Neutrophil (primary cell): ENCODE data around the gene AKTIP.

Experiments used
- H3K27ac ChIP-seq: fragments of 200-600 bp; sonication (generic); 2 replicates; pipeline ENCODE4 v1.5.1; 2016; ENCODE audit warnings: mild to moderate bottlenecking, moderate library complexity
- H3K27me3 ChIP-seq: fragments of 200-600 bp; sonication (generic); 2 replicates; pipeline ENCODE4 v1.6.0; 2016; ENCODE audit warnings: mild to moderate bottlenecking
- H3K36me3 ChIP-seq: fragments of 200-600 bp; sonication (generic); 2 replicates; pipeline ENCODE4 v1.5.1; 2017
- H3K4me1 ChIP-seq, 2 experiments: fragments of 200-600 bp in 1 of 2; sonication (generic) in 1 of 2; 1 replicate in 1 of 2; 2 replicates in 1 of 2; pipeline versions ENCODE4 v1.5.1 to v1.6.1; 2013 to 2016; ENCODE audit warnings: low read depth in 1 of 2, low read length in 1 of 2, mild to moderate bottlenecking in 1 of 2, moderate library complexity in 1 of 2; ENCODE audit not compliant: control insufficient read depth in 1 of 2, insufficient read depth in 1 of 2
- H3K4me3 ChIP-seq, 2 experiments: fragments of 200-600 bp in 1 of 2; sonication (generic) in 1 of 2; 1 replicate in 1 of 2; 2 replicates in 1 of 2; pipeline ENCODE4 v1.5.1; 2013 to 2016; ENCODE audit warnings: low read depth in 1 of 2, low read length in 1 of 2, mild to moderate bottlenecking in 1 of 2, moderate library complexity in 1 of 2
- H3K9me3 ChIP-seq: fragments of 200-600 bp; sonication (generic); 2 replicates; pipeline ENCODE4 v1.5.1; 2016
- TF ChIP-seq, protein P1 (sequence below): fragments of 200-600 bp; sonication (generic); IDR thresholded peaks from 2 replicates; pipeline ENCODE4 v1.5.1; 2016; ENCODE audit warnings: antibody characterized with exemption

AKTIP gene

DNA sequence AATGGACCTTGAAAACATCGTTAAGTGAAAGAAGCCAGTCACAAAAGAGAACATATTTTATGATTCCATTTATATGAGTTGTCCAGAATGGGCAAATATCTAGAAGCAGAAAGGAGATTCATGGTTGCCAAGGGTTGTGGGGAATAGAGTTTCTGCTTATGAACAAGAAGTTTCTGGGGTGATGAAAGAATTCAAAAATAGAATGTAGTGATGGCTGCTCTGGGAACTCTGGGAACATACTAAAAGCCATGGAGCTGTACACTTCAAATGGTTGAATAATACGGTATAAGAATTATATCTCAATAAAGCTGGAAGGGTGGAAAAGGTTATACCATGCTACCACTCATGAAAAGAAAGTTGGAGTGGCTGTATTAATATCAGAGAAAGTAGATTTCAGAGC is 18.5 kb downstream of the AKTIP start:
- H3K27ac ChIP-seq: peak overlapping the region; percentile 9
- TF ChIP-seq, protein P1, sequence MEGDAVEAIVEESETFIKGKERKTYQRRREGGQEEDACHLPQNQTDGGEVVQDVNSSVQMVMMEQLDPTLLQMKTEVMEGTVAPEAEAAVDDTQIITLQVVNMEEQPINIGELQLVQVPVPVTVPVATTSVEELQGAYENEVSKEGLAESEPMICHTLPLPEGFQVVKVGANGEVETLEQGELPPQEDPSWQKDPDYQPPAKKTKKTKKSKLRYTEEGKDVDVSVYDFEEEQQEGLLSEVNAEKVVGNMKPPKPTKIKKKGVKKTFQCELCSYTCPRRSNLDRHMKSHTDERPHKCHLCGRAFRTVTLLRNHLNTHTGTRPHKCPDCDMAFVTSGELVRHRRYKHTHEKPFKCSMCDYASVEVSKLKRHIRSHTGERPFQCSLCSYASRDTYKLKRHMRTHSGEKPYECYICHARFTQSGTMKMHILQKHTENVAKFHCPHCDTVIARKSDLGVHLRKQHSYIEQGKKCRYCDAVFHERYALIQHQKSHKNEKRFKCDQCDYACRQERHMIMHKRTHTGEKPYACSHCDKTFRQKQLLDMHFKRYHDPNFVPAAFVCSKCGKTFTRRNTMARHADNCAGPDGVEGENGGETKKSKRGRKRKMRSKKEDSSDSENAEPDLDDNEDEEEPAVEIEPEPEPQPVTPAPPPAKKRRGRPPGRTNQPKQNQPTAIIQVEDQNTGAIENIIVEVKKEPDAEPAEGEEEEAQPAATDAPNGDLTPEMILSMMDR: no peak
- no peak overlapping the region for H3K4me3 ChIP-seq
- no peaks in the 10 kb centered on the region for H3K9me3 ChIP-seq
- H3K4me1 ChIP-seq: peaks cover 41 to 51% of the 10 kb centered on the region in 2 experiments
- H3K27me3 ChIP-seq: no peaks in the 10 kb centered on the region
- H3K36me3 ChIP-seq: peaks cover 68% of the 10 kb centered on the region

DNA sequence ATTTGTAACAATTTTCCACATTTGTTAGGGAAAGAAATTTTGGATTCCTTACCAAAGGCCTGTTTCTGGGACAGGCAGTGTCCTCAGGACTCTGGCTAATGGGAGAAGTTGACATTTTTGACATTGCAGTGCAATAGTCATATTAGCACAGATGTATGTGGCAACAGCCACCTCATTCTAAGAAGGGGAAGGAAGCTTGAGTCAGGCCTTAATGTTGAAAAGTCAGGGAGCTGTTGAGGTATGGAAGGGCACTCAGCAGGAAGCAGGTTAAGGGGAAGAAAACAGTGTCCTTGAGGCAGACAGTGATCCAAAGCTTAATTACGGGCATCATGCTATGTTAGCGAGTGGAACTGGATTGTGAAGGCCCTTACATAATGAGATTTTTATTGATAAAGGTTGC is 20.9 kb downstream of the AKTIP start:
- peaks cover 48 to 61% of the 10 kb centered on the region in 2 experiments for H3K4me1 ChIP-seq
- H3K27ac ChIP-seq: peak overlapping the region; percentile 95
- peak overlapping the region; percentile 6 to 44 for H3K4me3 ChIP-seq
- no peaks in the 10 kb centered on the region for H3K27me3 ChIP-seq
- TF ChIP-seq, protein P1: peak; percentile 18
- H3K9me3 ChIP-seq: no peaks in the 10 kb centered on the region
- H3K36me3 ChIP-seq: peaks cover 47% of the 10 kb centered on the region

DNA sequence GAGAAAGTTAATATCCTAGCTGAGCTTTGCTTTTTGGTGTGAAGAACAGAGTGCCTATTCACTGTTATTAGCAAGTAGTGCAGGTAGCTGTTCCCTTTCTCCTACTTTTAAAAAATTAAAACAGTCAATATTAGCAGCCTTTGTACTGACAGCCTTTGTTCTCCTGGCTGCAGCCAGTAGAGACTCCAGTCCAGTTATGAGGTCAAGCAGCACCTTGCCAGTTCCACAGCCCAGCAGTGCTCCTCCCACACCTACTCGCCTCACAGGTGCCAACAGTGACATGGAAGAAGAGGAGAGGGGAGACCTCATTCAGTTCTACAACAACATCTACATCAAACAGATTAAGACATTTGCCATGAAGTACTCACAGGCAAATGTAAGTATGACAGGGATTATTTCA is 22.6 kb downstream of the AKTIP start:
- TF ChIP-seq, protein P1: no peak
- H3K9me3 ChIP-seq: no peaks in the 10 kb centered on the region
- H3K4me3 ChIP-seq: no peak overlapping the region
- peaks cover 38% of the 10 kb centered on the region for H3K36me3 ChIP-seq
- peak overlapping the region; percentile 95 for H3K27ac ChIP-seq
- peaks cover 48 to 61% of the 10 kb centered on the region in 2 experiments for H3K4me1 ChIP-seq
- H3K27me3 ChIP-seq: no peaks in the 10 kb centered on the region

DNA sequence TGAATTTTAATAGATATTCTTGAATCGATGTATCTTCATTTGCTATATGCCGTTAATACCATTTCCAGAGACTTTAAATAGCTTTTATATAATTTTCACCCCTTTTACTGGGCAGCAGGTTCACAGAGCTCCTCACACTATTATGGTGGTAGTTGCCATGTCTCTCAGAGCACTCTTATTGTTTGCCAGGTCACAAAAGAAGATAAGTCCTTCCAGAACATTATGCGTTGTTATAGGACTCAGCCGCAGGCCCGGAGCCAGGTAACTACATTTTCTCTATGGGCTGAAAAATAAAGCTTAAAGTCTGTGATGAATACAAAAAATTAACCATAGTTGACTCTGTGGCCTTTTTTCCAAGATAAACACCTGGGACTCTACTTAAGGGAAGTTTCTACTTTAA is 24.0 kb downstream of the AKTIP start:
- H3K4me1 ChIP-seq: peaks cover 48 to 54% of the 10 kb centered on the region in 2 experiments
- no peaks in the 10 kb centered on the region for H3K9me3 ChIP-seq
- no peak overlapping the region for H3K4me3 ChIP-seq
- no peaks in the 10 kb centered on the region for H3K27me3 ChIP-seq
- H3K36me3 ChIP-seq: peaks cover 43% of the 10 kb centered on the region
- H3K27ac ChIP-seq: peak overlapping the region; percentile 95
- TF ChIP-seq, protein P1: no peak

DNA sequence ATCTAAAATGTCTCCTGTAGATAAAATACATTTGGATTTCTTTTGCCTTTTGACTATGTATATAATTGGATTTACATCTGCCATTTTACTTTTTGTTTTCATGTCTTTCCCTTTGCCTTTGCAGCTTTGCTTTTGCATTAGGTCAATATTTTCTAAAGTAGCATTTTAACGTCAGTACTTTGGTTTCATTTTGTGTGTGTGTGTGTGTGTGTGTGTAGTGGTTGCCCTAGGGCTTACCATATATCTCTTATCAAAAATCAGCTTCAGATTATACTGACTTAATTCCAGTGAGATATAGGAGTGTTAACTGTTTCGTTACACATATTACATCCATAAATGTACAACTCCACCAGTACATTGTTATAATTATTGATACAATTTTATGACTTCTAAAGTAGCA is 26.1 kb downstream of the AKTIP start:
- Histone ChIP-seq H3K4me1 (peaks cover 30 to 33% of the 10 kb centered on the region in 2 experiments), H3K27me3 (no peaks in the 10 kb centered on the region), H3K27ac (no peak overlapping the region), H3K4me3 (no peak overlapping the region), H3K9me3 (no peaks in the 10 kb centered on the region), H3K36me3 (peaks cover 41% of the 10 kb centered on the region)
- TF ChIP-seq, protein P1: no peak
